Testis (tissue), 2 donors: Measurements from ENCODE around the gene NPAS3.

Experiments used
- CTCF ChIP-seq, 3 experiments: fragments of 450-650 bp in 2 of 3; fragments of 200-600 bp in 1 of 3; sonication (generic) in 1 of 3; IDR thresholded peaks; one replicate each; pipeline ENCODE4 v1.5.1; 2016 to 2019; ENCODE audit warnings: antibody characterized with exemption in 3 of 3, mild to moderate bottlenecking in 2 of 3, moderate library complexity in 1 of 3
- POLR2A ChIP-seq: fragments of 450-650 bp; IDR thresholded peaks from one replicate; pipeline ENCODE4 v1.6.1; 2017; ENCODE audit warnings: antibody characterized with exemption, mild to moderate bottlenecking, moderate library complexity

- no peak for TF ChIP-seq CTCF (IDR thresholded peaks at IDR 0.05)
- TF ChIP-seq POLR2A: no peak
Observed at GRCh38 chr14:33271891-33272290, 333.2 kb downstream of the NPAS3 start.
